GM19025 (cell line): ENCODE measurements around the gene CCNB1IP1.
A peak's percentile ranks its signal among the peaks of the same experiment; 100 is the strongest.
"Not testable (repeated sequence)": the region's sequence is repeated elsewhere in the genome, so short reads cannot be mapped to it uniquely, and the experiment has no call there.

ENCODE experiments used
- ATAC-seq: cut with Tn5 transposase; IDR thresholded peaks from one replicate; pipeline ENCODE4 v1.9.1; 2021; ENCODE audit warnings: mild to moderate bottlenecking, low read depth, moderate library complexity; ENCODE audit not compliant: unreplicated experiment

The CCNB1IP1 gene

GRCh38 chr14:20332788-20333493, at the start of gene CCNB1IP1:
CCNB1IP1 (minus strand) TSS chr14:20333279; CDS start chr14:20316523, 16,756 bp downstream.
- ATAC-seq: peak; percentile 99

- no peak for ATAC-seq
These were observed 49.4 kb upstream of the CCNB1IP1 start for GRCh38 chr14:20382526-20382925.

GRCh38 chr14:20381341-20381740, 48.3 kb upstream of the CCNB1IP1 start:
- ATAC-seq: no peak

GRCh38 chr14:20380681-20381080, 47.6 kb upstream of the CCNB1IP1 start:
- no peak for ATAC-seq

- no peak for ATAC-seq
These were observed 46.7 kb upstream of the CCNB1IP1 start for GRCh38 chr14:20379743-20380142.

GRCh38 chr14:20377171-20377570, 44.1 kb upstream of the CCNB1IP1 start:
- ATAC-seq: no peak

GRCh38 chr14:20376071-20376588, 43.1 kb upstream of the CCNB1IP1 start:
- no peak for ATAC-seq

- ATAC-seq: no peak
These were observed 42.4 kb upstream of the CCNB1IP1 start for GRCh38 chr14:20375471-20375870.

GRCh38 chr14:20372796-20373195, 39.7 kb upstream of the CCNB1IP1 start:
- no peak for ATAC-seq

- ATAC-seq: no peak
These were observed 32.8 kb upstream of the CCNB1IP1 start for GRCh38 chr14:20365928-20366327.

GRCh38 chr14:20358474-20358873, 25.4 kb upstream of the CCNB1IP1 start:
- ATAC-seq: not testable (repeated sequence)

GRCh38 chr14:20356422-20356821, 23.3 kb upstream of the CCNB1IP1 start:
- ATAC-seq: no peak

- no peak for ATAC-seq
These were observed 17.8 kb upstream of the CCNB1IP1 start for GRCh38 chr14:20350860-20351259.

- ATAC-seq: no peak
These were observed 17.2 kb upstream of the CCNB1IP1 start for GRCh38 chr14:20350282-20350681.

GRCh38 chr14:20347747-20348146, 14.7 kb upstream of the CCNB1IP1 start:
- no peak for ATAC-seq

- ATAC-seq: no peak
These were observed 13.6 kb upstream of the CCNB1IP1 start for GRCh38 chr14:20346713-20347112.

GRCh38 chr14:20345366-20345765, 12.3 kb upstream of the CCNB1IP1 start:
- ATAC-seq: no peak

GRCh38 chr14:20343862-20344220, 10.8 kb upstream of the CCNB1IP1 start:
- ATAC-seq: no peak

- ATAC-seq: peak; percentile 94
These were observed 10.2 kb upstream of the CCNB1IP1 start, which contains the start of gene PARP2 for GRCh38 chr14:20343092-20343861. PARP2 (plus strand) TSS chr14:20343635; CDS start chr14:20343642, 7 bp downstream.

GRCh38 chr14:20341646-20342045, 8.6 kb upstream of the CCNB1IP1 start:
- no peak for ATAC-seq

- ATAC-seq: not testable (repeated sequence)
These were observed 8.0 kb upstream of the CCNB1IP1 start for GRCh38 chr14:20341032-20341431.

GRCh38 chr14:20334017-20334416, 938 bp upstream of the CCNB1IP1 start:
- ATAC-seq: no peak
